Ureter (tissue), 1 donor: ENCODE data around the gene SOS2. TPM values are rescaled to one million over a fixed set of nuclear protein-coding genes. Genes with fewer than 3 reads are reported as not detected.
A peak's percentile ranks its signal among the peaks of the same experiment; 100 is the strongest.

Source experiments
- DNase-seq: peaks from one replicate; pipeline ENCODE4 v3.0.0-alpha.2; 2020; ENCODE audit warnings: low spot score
- total RNA-seq: library from RNA; stranded (reverse); gene quantifications from one replicate; pipeline ENCODE4 v1.2.4, GENCODE V29; 2023
- donor health status: DM: yes; HTN: yes; CAD: no.

Gene SOS2
- total RNA-seq: 38.0 TPM

DNA sequence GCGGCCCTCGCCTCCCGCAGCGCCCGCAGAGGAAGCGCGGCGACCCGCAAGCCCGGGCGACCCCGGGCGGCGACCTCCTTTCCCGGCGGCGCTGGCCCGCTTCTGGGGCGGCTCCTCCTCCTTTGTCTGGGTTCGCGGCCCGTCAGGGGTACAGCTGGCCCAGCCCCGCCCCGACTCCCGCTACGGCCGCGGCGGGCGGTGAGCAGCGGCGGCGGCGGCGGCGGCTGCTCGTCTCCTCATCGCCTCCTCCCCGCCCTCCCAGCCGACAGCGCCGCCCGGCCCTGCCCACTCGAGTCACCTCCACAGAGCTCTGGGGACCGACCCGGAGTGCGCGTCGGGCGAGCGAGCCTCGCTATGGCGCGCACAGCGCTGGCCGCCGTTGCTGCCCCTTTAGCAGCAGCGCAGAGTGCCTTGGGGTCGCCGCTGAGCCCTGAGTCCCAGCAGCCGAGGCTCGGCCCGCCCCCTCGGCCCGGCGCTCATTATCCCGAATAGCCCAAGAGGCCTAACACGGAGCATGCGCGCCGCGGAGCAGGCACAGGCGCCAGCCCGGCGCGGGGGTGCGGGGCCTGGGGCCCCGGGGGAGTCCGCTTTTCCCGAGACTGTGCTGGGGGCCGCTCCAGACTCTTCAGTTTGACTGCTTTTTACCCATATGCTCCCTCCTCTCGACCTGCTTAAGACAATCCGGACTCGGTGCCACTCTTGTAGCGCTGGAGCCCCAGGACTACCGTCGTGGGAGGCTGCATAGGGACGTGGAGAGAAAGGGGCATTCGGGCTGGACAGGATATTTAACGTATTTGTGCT lies at the start of gene SOS2:
TSS of gene SOS2 (minus strand) at position 104 of the 801 bp plus-strand sequence. CDS start 295 bp downstream, outside the sequence.
- peak; percentile 87 for DNase-seq

GRCh38 chr14:50272498-50272897 lies 41.1 kb upstream of the SOS2 start:
- DNase-seq: no peak

- no peak for DNase-seq
These were observed 39.6 kb upstream of the SOS2 start for GRCh38 chr14:50270932-50271331.

DNA sequence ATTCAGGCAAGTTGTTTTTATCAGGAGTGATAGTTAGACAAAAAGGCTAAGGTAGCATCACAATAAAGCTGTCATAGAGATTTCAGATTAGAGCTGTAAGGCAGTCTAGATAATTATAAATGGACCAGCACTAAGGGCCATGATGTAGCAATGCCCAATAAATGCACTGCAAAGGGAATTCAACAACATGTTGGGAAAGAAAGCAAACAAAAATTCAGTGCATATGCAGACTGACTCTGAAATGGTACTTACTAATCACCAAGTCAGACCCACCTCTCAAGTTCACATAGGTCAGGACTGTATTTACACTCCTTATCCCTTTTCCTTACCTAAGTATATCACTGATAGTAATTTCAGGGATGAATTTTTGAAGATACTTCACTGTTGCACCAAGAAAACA lies 33.7 kb upstream of the SOS2 start:
- DNase-seq: no peak

DNA sequence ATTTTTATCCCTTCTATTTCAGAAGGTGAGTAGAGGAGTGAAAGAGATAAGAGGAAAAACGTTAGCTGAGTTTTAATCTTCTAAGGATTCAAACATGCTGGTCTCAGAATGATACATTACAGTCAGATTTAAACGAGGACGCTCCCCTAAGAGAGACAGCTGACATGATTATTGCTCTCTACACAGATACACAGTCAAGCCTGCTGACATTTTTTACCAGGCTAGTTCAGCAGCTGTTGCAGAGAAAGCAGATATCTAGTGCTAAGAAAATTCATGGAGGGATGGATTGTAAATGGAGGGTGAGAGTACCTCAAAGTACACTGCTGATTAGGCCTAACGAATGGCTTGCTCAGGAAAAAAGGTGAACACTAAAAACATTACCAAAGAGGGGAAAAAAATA lies 31.9 kb upstream of the SOS2 start:
- no peak for DNase-seq

DNA sequence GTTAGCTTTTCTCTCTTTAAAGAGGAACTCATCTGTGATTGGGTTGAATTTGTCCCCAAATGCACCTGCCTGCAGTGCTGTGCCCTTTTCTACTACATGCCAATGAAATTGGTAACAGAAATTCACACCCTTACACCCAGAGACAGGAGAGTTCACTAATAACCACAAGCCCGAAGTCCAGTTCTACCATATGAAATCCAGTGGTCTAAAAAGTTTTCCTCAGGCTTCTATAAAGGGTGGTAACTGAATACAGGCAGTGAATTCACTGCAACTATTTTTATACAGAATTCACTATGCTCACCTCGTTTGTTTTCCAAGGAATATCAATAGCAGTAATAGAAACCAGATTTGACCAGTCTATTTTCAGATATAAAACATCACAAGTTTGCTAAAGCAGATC lies 31.5 kb upstream of the SOS2 start:
- no peak for DNase-seq

- no peak for DNase-seq
These were observed 29.1 kb upstream of the SOS2 start for GRCh38 chr14:50260511-50260910.

DNA sequence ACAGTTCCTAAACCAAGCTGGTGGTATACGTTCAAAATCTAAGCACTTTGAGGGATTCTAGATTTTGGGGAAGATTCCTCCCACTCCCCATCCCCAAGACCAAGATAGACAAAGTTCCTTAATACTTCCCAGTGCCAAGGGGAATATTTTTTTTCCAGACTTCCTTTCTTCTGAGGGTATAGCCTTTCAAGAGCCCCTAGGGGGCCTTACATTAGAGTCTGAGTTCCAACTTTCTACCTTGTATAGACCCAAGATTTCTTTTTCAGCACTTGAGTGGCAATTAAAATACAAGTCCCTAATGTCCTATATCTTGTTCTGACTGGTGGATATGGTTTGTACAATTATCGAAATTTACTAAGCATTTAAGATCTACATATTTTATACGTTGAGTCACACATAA lies 28.7 kb upstream of the SOS2 start:
- DNase-seq: no peak

DNA sequence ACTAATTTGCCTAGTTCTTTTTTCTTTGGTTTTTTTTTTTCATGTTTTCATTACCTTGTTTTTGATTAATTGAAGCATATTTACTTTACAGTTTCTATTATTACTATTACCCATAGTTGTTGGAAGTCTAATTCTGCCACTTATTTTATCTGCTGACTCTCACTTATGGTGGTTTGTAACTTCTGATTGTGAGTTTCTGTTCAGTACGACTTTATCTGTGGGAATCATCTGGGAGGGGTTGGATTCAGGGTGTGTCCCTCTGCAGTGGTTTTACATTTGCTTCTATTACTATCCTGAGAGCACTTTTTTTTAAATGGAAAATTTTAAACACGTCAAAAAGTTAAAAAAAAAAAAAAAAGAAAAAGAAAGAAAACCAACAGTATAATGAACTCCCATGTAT lies 26.4 kb upstream of the SOS2 start:
- DNase-seq: no peak

GRCh38 chr14:50254248-50254647 lies 22.9 kb upstream of the SOS2 start:
- no peak for DNase-seq

- no peak for DNase-seq
These were observed 17.9 kb upstream of the SOS2 start for GRCh38 chr14:50249136-50249775.

DNA sequence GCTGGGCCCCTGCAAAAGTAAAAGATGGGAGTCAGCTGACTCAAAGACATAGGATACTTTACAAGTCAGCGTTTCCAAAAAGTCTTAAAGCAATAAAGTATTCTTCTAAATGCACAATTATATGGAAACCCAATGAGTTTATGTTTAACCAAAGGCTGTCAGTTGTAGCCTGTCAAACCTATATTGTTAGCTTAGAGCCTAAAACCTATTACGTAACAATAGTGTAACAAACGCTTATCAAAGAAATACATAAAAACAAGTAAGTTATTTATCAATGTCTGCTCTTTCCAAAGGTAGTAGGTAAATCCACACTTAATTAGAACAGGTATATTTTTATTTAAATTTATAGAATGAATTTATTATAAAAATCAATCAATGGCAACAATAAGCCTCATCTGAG lies 15.9 kb upstream of the SOS2 start:
- DNase-seq: no peak

DNA sequence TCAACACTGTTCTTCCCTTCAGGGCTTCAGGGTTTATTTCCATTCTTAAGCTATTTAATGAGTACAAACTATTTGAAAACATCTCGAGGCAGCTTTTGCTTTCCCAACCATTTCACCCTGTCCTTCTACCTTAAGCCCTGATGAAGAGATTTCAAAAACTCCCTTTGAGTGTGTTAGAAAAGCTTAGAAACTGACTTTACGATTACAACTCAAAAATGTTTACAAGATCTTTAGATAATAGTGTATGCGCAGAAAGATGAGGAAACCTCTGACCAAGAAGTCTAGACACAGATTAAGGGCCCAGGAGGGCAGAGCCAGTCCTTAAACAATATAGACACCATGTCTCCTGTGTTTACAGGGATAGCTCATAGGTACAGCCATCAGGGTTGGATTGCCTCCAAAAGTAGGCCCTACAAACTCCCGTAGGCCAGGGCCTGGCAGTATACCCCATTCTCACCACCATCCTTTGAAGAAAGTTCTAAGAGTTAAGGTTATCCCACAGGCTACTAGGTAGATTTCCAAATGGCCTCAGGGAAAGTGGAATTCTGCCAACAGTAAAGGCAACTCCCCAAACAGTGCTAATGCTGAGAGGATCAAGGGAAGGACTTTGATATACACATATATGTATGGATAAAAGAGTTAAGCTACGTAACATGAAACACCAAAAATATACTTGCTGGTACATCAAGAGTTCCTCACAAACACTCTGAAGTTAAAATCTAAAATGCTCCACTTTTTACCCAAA lies 11.4 kb upstream of the SOS2 start:
- DNase-seq: no peak

DNA sequence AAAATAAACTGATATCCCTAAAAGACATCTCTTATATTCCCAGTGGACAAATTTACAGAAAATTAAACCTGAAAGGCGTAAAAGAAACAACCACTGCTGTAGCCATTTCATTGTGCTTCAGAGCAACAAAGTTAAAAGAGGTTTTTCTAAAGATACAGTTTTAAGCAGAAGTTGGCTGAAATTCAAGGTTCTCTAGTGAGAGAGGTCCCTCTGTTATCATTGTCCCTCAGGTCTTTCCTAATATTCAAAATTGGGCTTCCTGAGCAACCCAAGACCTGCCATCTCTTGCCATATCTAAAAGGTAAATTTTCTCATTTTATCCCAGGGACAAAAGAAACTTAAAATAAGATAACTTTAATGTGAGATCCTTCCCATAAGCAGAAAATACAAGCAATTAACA lies 10.7 kb upstream of the SOS2 start:
- DNase-seq: no peak

- no peak for DNase-seq
These were observed 6.0 kb upstream of the SOS2 start for GRCh38 chr14:50237427-50237826.

- DNase-seq: no peak
These were observed 2.5 kb upstream of the SOS2 start for GRCh38 chr14:50233951-50234250.

- DNase-seq: no peak
These were observed 2.0 kb upstream of the SOS2 start for GRCh38 chr14:50233166-50233950.

DNA sequence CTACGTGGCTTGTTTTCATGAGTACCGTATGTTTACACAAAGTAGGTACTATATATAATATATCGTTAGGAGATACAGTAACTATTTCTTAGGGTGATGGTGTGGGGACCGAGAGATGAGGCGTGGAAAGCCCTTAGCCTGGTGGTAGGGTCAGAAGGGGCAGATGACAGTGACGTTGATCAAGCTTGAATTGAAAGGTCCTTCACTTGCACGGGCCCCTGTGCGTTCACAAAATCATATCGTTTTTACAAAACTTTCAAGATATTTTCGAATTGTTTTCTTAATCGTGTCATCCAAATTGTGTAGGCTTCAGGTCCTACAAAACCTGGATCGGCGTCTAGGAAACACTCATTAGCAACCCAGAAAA lies 881 bp upstream of the SOS2 start:
- no peak for DNase-seq

DNA sequence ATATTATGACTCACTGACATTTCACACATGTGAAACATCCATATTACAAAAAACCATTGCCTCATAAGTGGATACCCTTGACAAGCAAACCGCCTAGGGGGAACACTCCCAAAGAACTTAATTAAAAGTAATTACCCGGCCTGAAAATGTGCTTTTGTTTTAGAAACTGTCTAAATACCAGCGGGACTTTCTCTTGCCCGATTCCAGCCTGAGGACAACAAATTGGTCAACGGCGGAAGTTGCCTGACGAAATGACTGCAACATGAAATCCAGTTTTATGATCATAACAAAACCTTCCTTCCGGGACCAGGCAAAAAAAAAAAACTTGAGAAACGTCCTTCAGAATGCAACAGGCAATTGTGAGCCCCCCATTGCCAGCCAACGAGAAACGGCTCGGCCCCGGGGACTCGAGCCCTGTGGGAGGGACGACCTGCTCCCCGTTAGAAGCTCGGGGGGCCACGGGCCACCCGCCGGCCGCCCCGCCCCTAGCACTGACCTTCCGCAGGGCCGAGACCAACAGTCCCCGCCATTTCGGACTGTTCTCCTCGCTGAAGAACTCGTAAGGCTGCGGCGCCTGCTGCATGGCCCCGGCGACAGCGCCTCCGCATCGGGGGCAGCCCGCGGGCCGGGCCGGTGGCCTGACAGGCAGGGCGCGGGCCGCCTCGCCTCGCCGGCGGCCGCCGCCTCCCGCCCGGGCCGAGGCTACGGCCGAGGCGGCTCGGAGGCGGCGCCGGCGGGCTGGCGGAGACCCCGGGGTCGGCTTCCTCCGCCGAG lies 490 bp downstream of the SOS2 start:
- DNase-seq: peak; percentile 65

DNA sequence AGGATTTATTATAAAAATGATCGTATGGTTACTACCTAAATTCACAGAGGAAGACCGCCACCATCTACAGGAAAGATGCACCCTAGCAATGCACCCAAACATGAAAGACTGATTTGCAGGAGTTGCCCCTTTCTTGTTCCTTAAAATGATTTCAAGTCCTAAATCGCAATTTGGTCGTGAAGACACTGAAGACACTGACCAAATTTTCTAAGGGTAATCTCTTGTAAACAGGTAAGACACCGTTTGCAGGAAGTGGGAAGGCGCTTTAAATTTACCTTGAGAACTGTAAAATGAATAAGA lies 1.0 kb downstream of the SOS2 start:
- no peak for DNase-seq

DNA sequence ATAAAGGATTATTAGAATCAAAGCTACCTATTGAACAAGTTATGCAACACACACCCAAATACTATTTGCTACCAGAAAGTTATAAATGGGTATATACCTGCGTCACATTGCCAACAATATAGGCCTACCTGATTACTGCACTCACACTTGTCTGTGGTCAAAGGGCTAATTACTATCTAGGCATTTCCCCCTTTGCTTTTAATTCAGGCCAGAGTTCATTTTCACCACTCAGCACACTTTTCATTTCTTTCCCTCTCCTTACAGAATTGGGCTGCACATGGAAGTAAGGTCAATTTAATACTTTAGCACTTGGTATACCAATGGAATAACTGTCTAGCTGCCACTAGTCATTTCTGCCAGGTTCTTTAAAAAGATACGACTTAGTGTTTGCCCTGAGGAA lies 1.7 kb downstream of the SOS2 start:
- no peak for DNase-seq

GRCh38 chr14:50228313-50228712 lies 3.1 kb downstream of the SOS2 start:
- no peak for DNase-seq
